GM10847 (cell line): ENCODE results near the gene GREB1.

ENCODE experiments used
- POLR2A ChIP-seq: IDR thresholded peaks from 2 replicates; pipeline ENCODE4 v1.6.1; 2011; ENCODE audit not compliant: insufficient read length; ENCODE audit errors: extremely low read depth

GREB1 gene

DNA sequence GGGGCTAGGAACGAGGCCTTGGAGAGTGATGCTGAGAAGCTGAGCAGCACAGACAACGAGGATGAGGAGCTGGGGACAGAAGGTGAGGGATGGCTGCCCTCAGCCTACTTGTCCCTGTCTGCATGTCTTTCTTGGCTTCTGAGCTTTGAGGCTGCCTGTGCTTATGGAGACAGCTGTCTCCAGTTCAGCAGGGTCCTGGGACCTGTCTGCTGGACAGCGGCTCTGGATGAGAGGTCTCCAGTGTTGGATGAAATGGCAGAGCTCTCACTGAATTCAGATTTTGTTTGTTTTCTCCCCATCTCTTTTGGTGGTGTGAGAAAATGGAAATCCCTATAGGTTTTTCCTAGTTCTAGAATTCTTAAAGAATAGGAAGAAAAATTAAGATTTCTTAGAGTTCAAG, 81.4 kb downstream of the GREB1 start:
- TF ChIP-seq POLR2A: no peak

DNA sequence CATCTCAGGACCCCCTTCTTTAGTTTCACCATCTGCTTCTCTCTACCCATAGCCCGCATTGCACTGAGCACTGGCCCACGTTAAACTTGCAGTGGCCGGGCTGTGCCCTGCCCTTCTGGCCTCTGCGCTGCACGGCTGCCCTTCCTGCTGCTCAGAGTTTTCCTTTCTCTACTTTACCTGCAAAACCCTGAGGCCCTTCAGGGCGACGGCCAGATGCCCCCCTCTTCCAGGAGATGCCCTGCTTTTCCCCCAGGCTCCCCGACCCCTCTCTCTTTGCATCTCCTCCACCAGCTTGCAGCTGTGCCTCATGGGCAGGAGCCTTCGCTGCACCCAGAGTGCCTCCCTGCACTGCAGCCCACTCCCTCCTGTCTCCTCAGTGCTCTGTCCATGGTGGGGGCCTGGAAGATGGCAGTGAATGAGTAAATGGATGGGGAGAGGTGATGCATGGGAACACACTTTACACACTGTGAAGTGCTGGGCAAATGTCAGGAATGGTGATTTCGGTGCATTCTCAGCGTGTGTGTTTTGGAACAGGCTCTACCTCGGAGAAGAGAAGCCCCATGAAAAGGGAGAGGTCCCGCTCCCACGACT, 82.3 kb downstream of the GREB1 start:
- no peak for TF ChIP-seq POLR2A

GRCh38 chr2:11616851-11617415, 83.1 kb downstream of the GREB1 start:
- TF ChIP-seq POLR2A: no peak

- TF ChIP-seq POLR2A: no peak
Measured at GRCh38 chr2:11617527-11617926, 83.7 kb downstream of the GREB1 start.

DNA sequence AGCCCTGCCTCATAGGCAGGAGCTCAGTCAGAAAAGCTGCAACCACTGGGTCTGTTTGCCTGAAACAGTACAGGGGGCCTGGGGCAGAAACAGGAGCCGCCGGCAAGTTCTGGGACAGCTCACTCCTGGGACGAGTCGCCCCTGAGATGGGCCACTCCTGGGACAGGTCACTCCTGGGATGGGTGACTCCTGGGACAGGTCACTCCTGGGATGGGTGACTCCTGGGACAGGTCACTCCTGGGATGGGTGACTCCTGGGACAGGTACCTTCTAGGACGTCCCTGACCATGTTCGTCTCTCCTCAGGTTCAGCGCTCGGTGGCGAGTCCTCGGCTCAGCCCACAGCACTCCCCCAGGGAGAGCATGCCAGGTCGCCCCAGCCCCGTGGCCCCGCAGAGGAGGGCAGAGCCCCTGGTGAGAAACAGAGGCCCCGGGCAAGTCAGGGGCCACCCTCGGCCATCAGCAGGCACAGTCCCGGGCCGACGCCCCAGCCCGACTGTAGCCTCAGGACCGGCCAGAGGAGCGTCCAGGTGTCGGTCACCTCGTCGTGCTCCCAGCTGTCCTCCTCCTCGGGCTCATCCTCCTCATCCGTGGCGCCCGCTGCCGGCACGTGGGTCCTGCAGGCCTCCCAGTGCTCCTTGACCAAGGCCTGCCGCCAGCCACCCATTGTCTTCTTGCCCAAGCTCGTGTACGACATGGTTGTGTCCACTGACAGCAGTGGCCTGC, 84.3 kb downstream of the GREB1 start:
- TF ChIP-seq POLR2A: no peak

DNA sequence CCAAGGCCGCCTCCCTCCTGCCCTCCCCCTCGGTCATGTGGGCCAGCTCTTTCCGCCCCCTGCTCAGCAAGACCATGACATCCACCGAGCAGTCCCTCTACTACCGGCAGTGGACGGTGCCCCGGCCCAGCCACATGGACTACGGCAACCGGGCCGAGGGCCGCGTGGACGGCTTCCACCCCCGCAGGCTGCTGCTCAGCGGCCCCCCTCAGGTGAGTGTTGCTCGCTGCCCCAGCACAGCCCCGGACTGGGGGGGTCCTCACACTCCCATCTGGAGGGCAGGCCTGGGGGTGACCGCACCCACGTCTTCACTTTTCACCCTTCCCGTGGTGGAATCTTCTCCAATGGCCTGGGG, 84.8 kb downstream of the GREB1 start:
- TF ChIP-seq POLR2A: no peak

DNA sequence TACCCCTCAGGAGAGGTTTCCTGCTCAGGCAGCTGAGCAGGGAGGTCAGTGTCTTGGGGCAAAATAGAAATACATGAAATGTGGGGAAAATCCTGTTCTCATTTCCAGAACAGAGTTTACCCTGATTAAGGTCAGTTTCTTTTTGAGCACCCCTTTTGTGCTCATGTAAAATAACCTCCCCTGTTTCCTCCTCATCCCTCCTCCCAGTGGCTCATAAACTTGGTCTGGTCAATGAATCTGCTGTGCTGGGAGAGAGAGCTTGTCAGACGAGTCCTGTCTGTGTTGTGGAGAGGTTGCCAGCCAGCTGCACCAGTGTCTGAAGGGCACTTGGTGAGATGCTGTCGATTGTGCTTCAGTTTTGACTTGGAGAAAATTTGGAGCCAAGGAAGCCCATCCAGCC, 87.6 kb downstream of the GREB1 start:
- no peak for TF ChIP-seq POLR2A

DNA sequence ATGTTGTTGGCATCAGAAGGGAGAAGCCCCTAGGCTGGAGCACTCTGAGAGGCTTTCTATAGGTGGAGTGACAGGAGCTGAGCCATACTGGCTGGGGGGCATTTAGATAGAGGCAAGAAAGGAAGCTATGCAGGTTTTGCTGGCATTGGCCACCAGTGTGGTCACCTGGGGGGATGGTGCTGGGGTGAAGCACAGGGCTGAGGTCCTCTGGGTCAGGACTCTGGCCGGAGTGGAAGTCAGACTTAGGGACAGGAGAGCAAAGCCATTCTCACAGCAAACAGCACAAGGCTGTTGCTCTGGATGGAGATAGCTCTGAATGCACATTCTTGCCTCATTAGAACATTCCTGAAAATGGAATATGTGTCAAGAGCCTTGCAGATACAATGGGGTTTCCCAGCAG, 88.8 kb downstream of the GREB1 start:
- no peak for TF ChIP-seq POLR2A

GRCh38 chr2:11624893-11625292, 91.0 kb downstream of the GREB1 start:
- no peak for TF ChIP-seq POLR2A

GRCh38 chr2:11625671-11626070, 91.8 kb downstream of the GREB1 start:
- TF ChIP-seq POLR2A: no peak

GRCh38 chr2:11628675-11629074, 94.8 kb downstream of the GREB1 start:
- no peak for TF ChIP-seq POLR2A

- TF ChIP-seq POLR2A: no peak
Measured at GRCh38 chr2:11629215-11629614, 95.4 kb downstream of the GREB1 start.

DNA sequence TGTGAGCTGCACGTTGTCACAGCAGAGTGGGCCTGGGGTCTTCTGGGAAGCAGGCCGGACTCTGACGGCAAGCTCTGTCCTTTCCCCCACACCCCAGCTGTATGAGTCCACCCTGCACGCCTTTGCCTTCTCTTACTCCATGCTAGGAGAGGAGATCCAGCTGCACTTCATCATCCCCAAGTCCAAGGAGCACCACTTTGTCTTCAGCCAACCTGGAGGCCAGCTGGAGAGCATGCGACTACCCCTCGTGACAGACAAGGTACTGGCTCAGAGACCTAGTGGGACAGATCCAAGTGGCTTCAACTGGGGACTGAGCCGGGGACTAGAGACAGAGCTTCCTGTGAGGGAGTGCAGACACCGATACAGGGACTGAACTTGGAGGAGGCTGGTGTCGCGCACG, 96.0 kb downstream of the GREB1 start:
- no peak for TF ChIP-seq POLR2A

DNA sequence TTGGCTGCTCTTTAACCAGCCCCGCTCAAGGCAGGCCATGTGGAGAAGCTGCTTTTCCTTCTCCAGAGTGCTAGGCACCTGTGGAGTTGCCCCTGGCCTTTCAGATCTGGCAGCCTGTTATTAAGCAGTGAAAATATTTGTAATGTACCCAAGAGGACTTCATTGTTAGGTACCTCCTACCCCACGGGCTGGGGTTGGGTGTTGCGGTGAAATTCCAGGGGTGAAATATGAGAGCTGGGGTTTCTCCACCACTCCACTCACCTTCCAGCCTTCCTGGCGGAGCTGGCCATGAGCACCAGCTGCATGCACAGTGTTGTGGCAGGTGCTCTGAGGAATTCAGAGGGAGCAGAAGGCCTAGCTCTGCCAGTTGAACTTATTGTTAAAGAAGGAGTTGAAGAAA, 97.0 kb downstream of the GREB1 start:
- TF ChIP-seq POLR2A: no peak

GRCh38 chr2:11631462-11631861, 97.6 kb downstream of the GREB1 start:
- no peak for TF ChIP-seq POLR2A

GRCh38 chr2:11633923-11634478, 100.2 kb downstream of the GREB1 start:
- TF ChIP-seq POLR2A: no peak
